ENCODE data around the gene TMEM126B. TPM values are rescaled to one million over a fixed set of nuclear protein-coding genes. Genes with fewer than 3 reads are reported as not detected.

The TMEM126B gene
- total RNA-seq, 1 experiment from 2014 or later: 74.0 TPM

- Histone ChIP-seq H3K4ac (ENCODE audit: low read depth, low read length) (no peak overlapping the region), H2AK5ac (ENCODE audit: insufficient read length, low read length) (no peak overlapping the region)
- no peak overlapping the region for H3K27ac Mint-ChIP-seq
Measured at GRCh38 chr11:85679576-85679975, 51.2 kb downstream of the TMEM126B start.

More at GRCh38 chr11:85679576-85679975, 51.2 kb downstream of the TMEM126B start:
- no peak overlapping the region for H3K9ac ChIP-seq (ENCODE audit: extremely low read depth, insufficient read length, low read length)
- DNase-seq: no peak
- no peaks in the 10 kb centered on the region for H3K79me1 ChIP-seq (ENCODE audit: insufficient read depth, low read depth, low read length, poor library complexity, severe bottlenecking)
- Mint-ChIP-seq H3K27me3 (ENCODE audit: low read depth) (peaks cover 15% of the 10 kb centered on the region), H3K4me3 (no peak overlapping the region), H3K9me3 (peaks cover 0 to 2% of the 10 kb centered on the region in 2 experiments; a peak in 3 of 5 replicates), H3K36me3 (ENCODE audit: insufficient read depth in 1 of 3, low read depth in 3 of 3) (no peaks in the 10 kb centered on the region), H3K4me1 (peaks cover 10 to 23% of the 10 kb centered on the region in 2 experiments)
- no peak overlapping the region for H4K5ac ChIP-seq (ENCODE audit: insufficient read length, low read depth, low read length)
- H3K9me3 ChIP-seq (ENCODE audit: control insufficient read depth, low read depth, low read length): no peaks in the 10 kb centered on the region
- no peak for TF ChIP-seq CTCF (conservative IDR thresholded peaks at IDR 0.05)
- H3K23me2 ChIP-seq (ENCODE audit: insufficient read length, low read depth, low read length, poor library complexity, severe bottlenecking): no peaks in the 10 kb centered on the region
- no peak overlapping the region for H3K18ac ChIP-seq (ENCODE audit: insufficient read length, low read depth, low read length)
- no peak overlapping the region for H4K8ac ChIP-seq (replicated peaks; ENCODE audit: insufficient read length, low read depth, low read length)
- H3K27ac ChIP-seq (ENCODE audit: insufficient read length, low read depth, low read length): no peak overlapping the region
- no peak overlapping the region for H2BK15ac ChIP-seq (ENCODE audit: low read depth, low read length)
- no peak overlapping the region for H2BK5ac ChIP-seq (ENCODE audit: insufficient read length, low read length)
- no peaks in the 10 kb centered on the region; the same call in 1 of the 2 replicates for H3K27me3 ChIP-seq (ENCODE audit: insufficient read depth, low read length)
- no peak overlapping the region for H3K56ac ChIP-seq (ENCODE audit: insufficient read length, low read depth, low read length)
- no peaks in the 10 kb centered on the region for H3K79me2 ChIP-seq (ENCODE audit: insufficient read depth, low read length)
- no peak overlapping the region for H3K4me2 ChIP-seq (ENCODE audit: insufficient read depth, insufficient read length, low read length)
- H2AFZ ChIP-seq (ENCODE audit: low read length): no peak overlapping the region
- H4K20me1 ChIP-seq (ENCODE audit: control insufficient read depth, insufficient read depth, insufficient read length): no peaks in the 10 kb centered on the region
- no peak overlapping the region for H2BK20ac ChIP-seq (ENCODE audit: low read depth, low read length, poor library complexity, severe bottlenecking)
- H3K23ac ChIP-seq (ENCODE audit: insufficient read length, low read depth, low read length): no peak overlapping the region
- WGBS (ENCODE audit: extremely low coverage, insufficient read length, low lambda C conversion rate): no CpG with 5 or more reads among the region's 4 CpGs
- H3K14ac ChIP-seq (ENCODE audit: insufficient read depth, low read length): no peak overlapping the region
- H2BK12ac ChIP-seq (ENCODE audit: insufficient read length, low read depth, low read length): no peak overlapping the region
- H4K91ac ChIP-seq (ENCODE audit: insufficient read length, low read depth, low read length): no peak overlapping the region
- H3T11ph ChIP-seq (ENCODE audit: low read length): no peak overlapping the region
- H2BK120ac ChIP-seq (ENCODE audit: low read depth, low read length, poor library complexity, severe bottlenecking): no peak overlapping the region
- H3K4me1 ChIP-seq (ENCODE audit: insufficient read depth, low read length): peaks cover 8% of the 10 kb centered on the region

Measured in H9 (cell line).